Prostate gland (tissue), 2 donors: Measurements from ENCODE around the gene LRRC8A. TPM values are rescaled to one million over a fixed set of nuclear protein-coding genes. Genes with fewer than 3 reads are reported as not detected.

Experiments used
- DNase-seq: peaks from one replicate; pipeline ENCODE4 v3.0.0-alpha.2; 2019; ENCODE audit warnings: low spot score
- H3K27ac ChIP-seq, 2 donors: fragments of 200-600 bp; sonication (generic); 2 replicates each; pipeline ENCODE4 v1.5.1; 2017 to 2019
- H3K27me3 ChIP-seq: fragments of 200-600 bp; sonication (generic); replicated peaks from 2 replicates; pipeline ENCODE4 v1.5.1; 2019; ENCODE audit not compliant: insufficient read depth
- H3K36me3 ChIP-seq, 2 donors: fragments of 200-600 bp; sonication (generic); 1 replicate in 1 of 2; 2 replicates in 1 of 2; pipeline versions ENCODE4 v1.5.1 to v1.8.1; 2017 to 2019
- H3K4me1 ChIP-seq: fragments of 200-600 bp; sonication (generic); replicated peaks from 2 replicates; pipeline ENCODE4 v1.5.1; 2019
- H3K4me3 ChIP-seq, 2 donors: fragments of 200-600 bp; sonication (generic); 2 replicates each; pipeline ENCODE4 v1.5.1; 2017 to 2019
- H3K9me3 ChIP-seq: fragments of 200-600 bp; sonication (generic); 2 replicates; pipeline ENCODE4 v1.5.1; 2017
- CTCF ChIP-seq, 4 experiments: fragments of 200-600 bp in 2 of 4; fragments of 450-650 bp in 2 of 4; sonication (generic) in 2 of 4; IDR thresholded peaks; 1 replicate in 3 of 4; 2 replicates in 1 of 4; pipeline ENCODE4 v1.5.1; 2016 to 2019; ENCODE audit warnings: antibody characterized with exemption in 4 of 4, mild to moderate bottlenecking in 2 of 4, moderate library complexity in 2 of 4
- POLR2A ChIP-seq: fragments of 450-650 bp; IDR thresholded peaks from one replicate; pipeline ENCODE4 v1.6.1; 2016; ENCODE audit warnings: antibody characterized with exemption, mild to moderate bottlenecking
- POLR2AphosphoS5 ChIP-seq: sonication (generic); formaldehyde crosslinking; IDR thresholded peaks from one replicate; pipeline ENCODE4 v1.6.1; 2017; ENCODE audit warnings: antibody characterized with exemption
- WGBS: methylation state at CpG from one replicate; pipeline ENCODE4 v1.1.5; 2018; 5-methylcytosine and 5-hydroxymethylcytosine counted together
- intact Hi-C: fragments of 100-400 bp; cut with DNase I; formaldehyde crosslinking; loops from one replicate; pipeline ENCODE4 v1.14.2; 2022
- total RNA-seq, 2 donors: library from RNA; depleted of rRNA; stranded (reverse); fragments of >200 nt; gene quantifications; one replicate each; pipeline ENCODE4 v1.1.0, GENCODE V29; 2016

The LRRC8A gene
- total RNA-seq, 2 donors from 2014 or later: 78.2 to 78.8 TPM

DNA sequence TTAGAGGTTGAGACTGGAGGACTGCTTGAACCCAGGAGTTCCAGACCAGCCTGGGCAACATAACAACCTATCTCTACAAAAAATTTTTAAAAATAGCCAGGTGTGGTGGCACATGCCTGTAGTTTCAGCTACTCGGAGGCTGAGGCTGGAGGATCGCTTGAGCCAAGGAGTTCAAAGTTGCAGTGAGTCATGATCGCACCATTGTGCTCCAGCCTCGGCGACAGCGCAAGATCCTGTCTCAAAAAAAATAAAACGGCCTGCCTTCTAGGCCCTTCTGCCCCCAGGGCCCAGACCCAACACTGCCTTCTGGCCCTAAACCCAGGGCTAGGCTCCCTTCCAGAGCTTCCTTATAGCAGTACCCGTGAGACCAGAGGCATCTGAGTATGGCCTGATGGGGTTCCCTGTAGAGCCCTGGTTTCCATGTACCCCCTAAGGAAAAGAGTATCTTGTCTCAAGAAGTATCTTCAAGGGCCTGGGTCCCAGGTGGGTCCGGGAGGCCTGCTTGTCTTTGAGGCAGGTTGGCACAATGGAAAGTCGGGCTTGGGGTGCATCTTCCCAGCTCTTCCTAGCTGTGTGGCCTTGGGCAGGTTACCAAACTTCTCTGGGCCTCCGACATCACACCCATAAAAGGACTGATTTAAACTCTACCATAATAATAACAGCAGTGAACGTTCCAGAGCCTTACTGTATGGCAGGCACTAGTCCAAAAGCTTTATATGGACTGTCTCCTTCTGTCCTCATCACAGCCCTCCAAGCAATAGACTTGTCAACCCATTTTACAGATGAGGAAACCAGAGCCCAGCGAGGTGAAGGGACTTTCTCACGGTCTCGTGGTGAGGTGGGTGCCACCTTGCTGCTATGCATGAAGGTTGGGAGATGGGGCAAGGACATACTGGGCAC lies 9.6 kb downstream of the LRRC8A start:
- Histone ChIP-seq H3K4me1 (peaks cover 25% of the 10 kb centered on the region), H3K27me3 (no peaks in the 10 kb centered on the region), H3K27ac (peak overlapping the region; percentile 89 to 92), H3K4me3 (no peak overlapping the region), H3K9me3 (no peaks in the 10 kb centered on the region), H3K36me3 (no peaks in the 10 kb centered on the region)
- intact Hi-C loops: no loop called here
- DNase-seq: no peak
- no peak for TF ChIP-seq CTCF (IDR thresholded peaks at IDR 0.05)
- no peak for TF ChIP-seq POLR2AphosphoS5
- TF ChIP-seq POLR2A: no peak
- WGBS: 74% methylated on average over 15 of the region's 15 CpGs

DNA sequence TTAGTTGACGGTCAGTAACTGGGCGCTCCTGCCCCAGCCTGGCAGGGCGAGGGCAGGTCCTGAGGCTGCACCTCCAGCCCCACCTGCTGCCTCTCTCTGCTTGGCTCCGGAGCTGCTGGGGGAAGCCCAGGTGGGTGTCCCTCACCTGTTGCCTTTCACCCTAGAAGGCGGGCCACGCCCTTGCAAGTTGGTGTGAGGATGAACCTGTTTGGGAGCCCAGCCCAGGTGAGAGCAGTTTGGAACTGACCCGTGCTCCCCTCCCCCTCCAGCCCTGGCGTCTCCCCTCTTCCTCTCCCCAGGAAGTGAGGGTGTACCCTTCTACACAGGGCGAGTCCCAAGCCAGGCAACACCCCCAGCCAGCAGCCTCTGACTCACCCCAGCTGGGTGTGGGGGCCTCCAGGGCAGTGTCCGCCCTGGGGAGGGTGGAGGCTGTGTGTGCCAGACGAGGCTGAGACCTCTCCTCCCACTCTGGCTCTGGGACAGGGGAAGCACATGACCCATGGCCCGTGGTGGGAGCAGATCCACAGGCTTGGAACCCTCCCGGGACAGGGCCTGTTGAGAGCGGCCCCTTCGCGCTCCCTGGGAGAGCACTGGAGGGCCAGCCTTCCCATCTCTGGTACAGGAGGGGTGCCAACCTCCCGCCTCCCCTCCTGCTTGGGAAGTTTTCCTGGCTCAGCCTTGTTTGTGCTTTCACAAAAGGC lies 10.4 kb downstream of the LRRC8A start:
- DNase-seq: peak; percentile 88
- 16% methylated on average over 6 of the region's 17 CpGs for WGBS
- Histone ChIP-seq H3K27ac (peak overlapping the region; percentile 89 to 92), H3K27me3 (no peaks in the 10 kb centered on the region), H3K36me3 (no peaks in the 10 kb centered on the region), H3K4me1 (peaks cover 25% of the 10 kb centered on the region), H3K9me3 (no peaks in the 10 kb centered on the region), H3K4me3 (peak overlapping the region in 1 of 2 donors; percentile 4)
- TF ChIP-seq POLR2A: peak; percentile 69
- TF ChIP-seq POLR2AphosphoS5: peak; percentile 96
- TF ChIP-seq CTCF (IDR thresholded peaks at IDR 0.05): no peak
- intact Hi-C loops: no loop called here

GRCh38 chr9:128893354-128893753 lies 11.4 kb downstream of the LRRC8A start:
- WGBS: 55% methylated on average over 8 of the region's 8 CpGs
- H3K9me3 ChIP-seq: no peaks in the 10 kb centered on the region
- peaks cover 19% of the 10 kb centered on the region for H3K4me1 ChIP-seq
- H3K36me3 ChIP-seq: no peaks in the 10 kb centered on the region
- H3K4me3 ChIP-seq: no peak overlapping the region
- H3K27ac ChIP-seq: peak overlapping the region; percentile 89 to 92
- TF ChIP-seq POLR2AphosphoS5 (no peak), CTCF (IDR thresholded peaks at IDR 0.05) (no peak), POLR2A (no peak)
- intact Hi-C loops: no loop called here
- no peaks in the 10 kb centered on the region for H3K27me3 ChIP-seq
- DNase-seq: no peak

DNA sequence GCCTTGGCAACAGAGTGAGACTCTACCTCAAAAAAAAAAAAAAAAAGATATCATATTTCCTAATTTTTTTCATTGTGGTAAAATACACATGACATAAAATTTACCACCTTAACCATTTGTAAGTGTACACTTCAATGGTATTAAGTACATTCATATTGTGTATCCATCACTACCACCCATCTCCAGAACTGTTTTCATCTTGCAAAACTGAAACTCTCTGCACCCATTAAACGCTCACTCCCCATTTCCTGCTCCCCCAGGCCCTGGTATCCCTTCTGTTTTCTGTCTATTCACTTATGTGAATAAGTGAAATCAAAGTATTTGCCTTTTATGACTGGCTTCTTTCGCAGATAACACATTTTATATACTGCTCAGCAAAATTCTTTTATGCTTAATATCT lies 12.8 kb downstream of the LRRC8A start:
- no peak for DNase-seq
- H3K9me3 ChIP-seq: no peaks in the 10 kb centered on the region
- H3K27me3 ChIP-seq: no peaks in the 10 kb centered on the region
- no peak overlapping the region for H3K27ac ChIP-seq
- H3K4me3 ChIP-seq: no peak overlapping the region
- 65% methylated on average over 2 of the region's 2 CpGs for WGBS
- intact Hi-C loops: no loop called here
- H3K4me1 ChIP-seq: peaks cover 18% of the 10 kb centered on the region
- TF ChIP-seq CTCF (IDR thresholded peaks at IDR 0.05) (no peak), POLR2A (no peak), POLR2AphosphoS5 (no peak)
- no peaks in the 10 kb centered on the region for H3K36me3 ChIP-seq
